ENCODE measurements around the gene MTRF1. TPM values are rescaled to one million over a fixed set of nuclear protein-coding genes. Genes with fewer than 3 reads are reported as not detected.

MTRF1 gene
- total RNA-seq, 1 experiment from 2014 or later, result 11.4 TPM

DNA sequence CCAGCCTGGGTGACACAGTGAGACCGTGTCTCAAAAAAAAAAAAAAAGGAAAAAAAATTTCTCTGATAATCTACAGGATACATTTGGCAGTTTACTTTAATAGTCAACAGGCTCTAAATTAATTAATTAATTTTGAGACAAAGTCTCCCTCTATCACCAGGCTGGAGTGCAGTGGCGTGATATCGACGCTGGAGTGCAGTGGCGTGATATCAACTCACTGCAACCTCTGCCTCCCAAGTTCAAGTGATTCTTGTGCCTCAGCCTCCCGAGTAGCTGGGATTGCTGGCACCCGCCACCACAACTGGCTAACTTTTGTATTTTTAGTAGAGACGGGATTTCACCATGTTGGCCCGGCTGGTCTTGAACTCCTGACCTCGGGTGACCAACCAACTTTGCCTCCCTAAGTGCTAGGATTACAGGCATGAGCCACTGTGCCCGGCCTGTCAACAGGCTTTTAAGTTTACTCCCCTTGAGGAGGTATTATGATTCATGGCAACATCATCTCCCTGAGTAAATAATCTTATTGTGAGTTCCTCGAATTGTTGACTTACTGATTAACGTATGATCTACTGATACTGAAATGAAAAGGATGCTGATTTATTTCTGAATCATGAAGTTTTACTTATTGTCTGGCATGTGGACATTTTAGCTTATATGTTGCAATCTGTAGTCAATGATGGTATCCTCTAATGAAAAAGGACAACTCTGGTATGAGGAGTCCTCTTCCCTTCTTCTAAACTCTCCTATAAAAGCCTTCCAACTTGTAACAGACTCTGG is 21.3 kb upstream of the MTRF1 start (continued):
- TF ChIP-seq FOSL1 (IDR thresholded peaks at IDR 0.05; ENCODE audit: low read depth) (peak; percentile 84), POLR2A (IDR thresholded peaks at IDR 0.05; ENCODE audit: borderline replicate concordance, extremely low read depth, insufficient read depth, insufficient read length) (no peak), TCF7L2 (IDR thresholded peaks at IDR 0.05; ENCODE audit: borderline replicate concordance, extremely low read depth, insufficient read depth, insufficient read length) (no peak), JUND (IDR thresholded peaks at IDR 0.05) (peak; percentile 57), SRF (IDR thresholded peaks at IDR 0.05; ENCODE audit: low read depth) (no peak), ZBTB33 (IDR thresholded peaks at IDR 0.05; ENCODE audit: extremely low read depth, insufficient replicate concordance, low read length) (no peak), EZH2 (IDR thresholded peaks at IDR 0.05) (no peak), CEBPB (IDR thresholded peaks at IDR 0.05; ENCODE audit: low read depth) (peak; percentile 65), SIN3A (IDR thresholded peaks at IDR 0.05; ENCODE audit: low read depth) (no peak)

DNA sequence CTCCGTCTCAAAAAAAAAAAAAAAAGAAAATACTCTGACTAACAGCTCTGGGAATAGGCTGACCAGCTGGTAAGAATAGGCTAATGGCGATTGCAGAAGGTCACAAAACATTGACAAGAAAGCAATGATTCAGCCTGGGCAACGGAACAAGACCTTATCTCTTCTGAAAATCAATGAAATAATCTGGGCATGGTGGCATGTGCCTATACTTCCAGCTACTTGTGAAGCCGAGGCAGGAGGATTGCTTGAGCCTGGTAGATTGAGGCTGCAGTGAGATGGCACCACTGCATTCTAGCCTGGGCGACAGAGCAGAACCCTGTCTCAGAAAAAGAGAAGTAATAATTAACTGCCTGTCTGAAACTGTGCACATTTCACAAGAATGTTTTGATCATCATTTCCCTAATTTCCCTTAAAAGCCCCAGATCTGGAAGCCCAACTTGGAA is 18.8 kb upstream of the MTRF1 start:
- ChIA-PET RAD21 (ENCODE audit: low non-redundant PET in 1 of 2, low total read pairs in 2 of 2, uncharacterized antibody in 2 of 2, unreplicated experiment in 2 of 2) (no interaction called here), POLR2A (interaction anchor here (0.8 kb wide), 1 partner anchor 10 kb away, joined by 3 read pairs; no protein-coding TSS in a partner anchor), CTCF (no interaction called here)
- Histone ChIP-seq H3K4me1 (ENCODE audit: control insufficient read depth in 1 of 2, insufficient read depth in 2 of 2, low read length in 2 of 2) (peaks cover 4 to 18% of the 10 kb centered on the region in 2 experiments; a peak in 3 of 4 replicates), H3K9me3 (ENCODE audit: control insufficient read depth in 1 of 2, insufficient read depth in 1 of 2, low read depth in 1 of 2, low read length in 2 of 2) (no peaks in the 10 kb centered on the region), H3K79me2 (ENCODE audit: insufficient read depth, low read length) (no peaks in the 10 kb centered on the region), H2AFZ (ENCODE audit: low read depth, low read length, poor library complexity, severe bottlenecking) (no peak overlapping the region), H3K9me2 (ENCODE audit: insufficient read depth) (no peaks in the 10 kb centered on the region), H3K9ac (ENCODE audit: low read length) (no peak overlapping the region), H3K27me3 (ENCODE audit: insufficient read depth, low read length) (no peaks in the 10 kb centered on the region), H3K4me3 (replicated peaks in 1 of 2; ENCODE audit: low read depth in 1 of 2, low read length in 2 of 2) (no peak overlapping the region), H3K36me3 (ENCODE audit: control insufficient read depth in 1 of 2, insufficient read depth in 2 of 2, low read length in 2 of 2) (no peaks in the 10 kb centered on the region), H3K27ac (ENCODE audit: low read depth, low read length) (no peak overlapping the region), H3K4me2 (ENCODE audit: low read length) (no peak overlapping the region), H4K20me1 (ENCODE audit: insufficient read depth) (no peaks in the 10 kb centered on the region)
- BruUV-seq (replicated peaks), result no TSS peak
- no peak for ATAC-seq
- TF ChIP-seq CBX3 (IDR thresholded peaks at IDR 0.05; ENCODE audit: low read depth) (no peak), YY1 (IDR thresholded peaks at IDR 0.05; ENCODE audit: extremely low read depth, insufficient replicate concordance, low read depth, low read length) (no peak), ZNF274 (IDR thresholded peaks at IDR 0.05; ENCODE audit: low read depth, low read length) (no peak), EZH2 (IDR thresholded peaks at IDR 0.05) (no peak), ATF3 (IDR thresholded peaks at IDR 0.05) (no peak), RAD21 (IDR thresholded peaks at IDR 0.05; ENCODE audit: low read depth) (no peak), EZH2phosphoT487 (IDR thresholded peaks at IDR 0.05; ENCODE audit: borderline replicate concordance) (no peak), FOSL1 (IDR thresholded peaks at IDR 0.05; ENCODE audit: low read depth) (no peak), SIN3A (IDR thresholded peaks at IDR 0.05; ENCODE audit: low read depth) (no peak), EGR1 (IDR thresholded peaks at IDR 0.05; ENCODE audit: low read depth) (no peak), ELF1 (IDR thresholded peaks at IDR 0.05; ENCODE audit: borderline replicate concordance, low read depth) (no peak), ZFX (IDR thresholded peaks at IDR 0.05) (no peak), JUND (IDR thresholded peaks at IDR 0.05) (no peak)
- TF ChIP-seq, protein P1, sequence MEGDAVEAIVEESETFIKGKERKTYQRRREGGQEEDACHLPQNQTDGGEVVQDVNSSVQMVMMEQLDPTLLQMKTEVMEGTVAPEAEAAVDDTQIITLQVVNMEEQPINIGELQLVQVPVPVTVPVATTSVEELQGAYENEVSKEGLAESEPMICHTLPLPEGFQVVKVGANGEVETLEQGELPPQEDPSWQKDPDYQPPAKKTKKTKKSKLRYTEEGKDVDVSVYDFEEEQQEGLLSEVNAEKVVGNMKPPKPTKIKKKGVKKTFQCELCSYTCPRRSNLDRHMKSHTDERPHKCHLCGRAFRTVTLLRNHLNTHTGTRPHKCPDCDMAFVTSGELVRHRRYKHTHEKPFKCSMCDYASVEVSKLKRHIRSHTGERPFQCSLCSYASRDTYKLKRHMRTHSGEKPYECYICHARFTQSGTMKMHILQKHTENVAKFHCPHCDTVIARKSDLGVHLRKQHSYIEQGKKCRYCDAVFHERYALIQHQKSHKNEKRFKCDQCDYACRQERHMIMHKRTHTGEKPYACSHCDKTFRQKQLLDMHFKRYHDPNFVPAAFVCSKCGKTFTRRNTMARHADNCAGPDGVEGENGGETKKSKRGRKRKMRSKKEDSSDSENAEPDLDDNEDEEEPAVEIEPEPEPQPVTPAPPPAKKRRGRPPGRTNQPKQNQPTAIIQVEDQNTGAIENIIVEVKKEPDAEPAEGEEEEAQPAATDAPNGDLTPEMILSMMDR (IDR thresholded peaks at IDR 0.05 in 2 of 3, conservative IDR thresholded peaks at IDR 0.05 in 1 of 3; ENCODE audit: borderline replicate concordance in 1 of 3, insufficient read depth in 1 of 3, low read depth in 2 of 3, low read length in 2 of 3), result no peak
- no peak for DNase-seq (ENCODE audit: low read depth, low spot score)
- intact Hi-C loops (cut with micrococcal nuclease), result no loop called here
